Trophoblast cell (in vitro differentiated cells and primary cell): ENCODE data around the gene VWF.
"Not testable (repeated sequence)": the region's sequence is repeated elsewhere in the genome, so short reads cannot be mapped to it uniquely, and the experiment has no call there.

Source experiments
- DNase-seq, 2 donors: peaks; one replicate each; pipeline ENCODE4 v3.0.0-alpha.2; 2016
- H2AFZ ChIP-seq: 2 replicates; pipeline ENCODE4 v1.6.1; 2013; ENCODE audit warnings: low read length, moderate library complexity, mild to moderate bottlenecking; ENCODE audit not compliant: insufficient read depth, poor library complexity
- H2AK5ac ChIP-seq: 2 replicates; pipeline ENCODE4 v1.6.1; 2013; ENCODE audit warnings: mild to moderate bottlenecking, low read length
- H2BK120ac ChIP-seq: 2 replicates; pipeline ENCODE4 v1.6.1; 2013; ENCODE audit warnings: low read length, mild to moderate bottlenecking, moderate library complexity; ENCODE audit not compliant: insufficient read depth, poor library complexity
- H2BK12ac ChIP-seq: 2 replicates; pipeline ENCODE4 v1.6.1; 2013; ENCODE audit warnings: mild to moderate bottlenecking, low read length, moderate library complexity
- H2BK5ac ChIP-seq: 2 replicates; pipeline ENCODE4 v1.6.1; 2013; ENCODE audit warnings: low read length, low read depth, moderate library complexity, mild to moderate bottlenecking; ENCODE audit not compliant: poor library complexity
- H3K14ac ChIP-seq: 2 replicates; pipeline ENCODE4 v1.6.1; 2013; ENCODE audit warnings: mild to moderate bottlenecking, low read length
- H3K18ac ChIP-seq: 2 replicates; pipeline ENCODE4 v1.6.1; 2013; ENCODE audit warnings: mild to moderate bottlenecking, low read length
- H3K23ac ChIP-seq: 2 replicates; pipeline ENCODE4 v1.6.1; 2013; ENCODE audit warnings: low read length
- H3K27ac ChIP-seq: 2 replicates; pipeline ENCODE4 v1.5.1; 2013; ENCODE audit warnings: low read depth, mild to moderate bottlenecking, inconsistent platforms, low read length, moderate library complexity
- H3K27me3 ChIP-seq: 2 replicates; pipeline ENCODE4 v1.6.1; 2013; ENCODE audit warnings: inconsistent platforms, mild to moderate bottlenecking, low read length, moderate library complexity; ENCODE audit not compliant: insufficient read depth
- H3K36me3 ChIP-seq, 2 experiments: 1 replicate in 1 of 2; 2 replicates in 1 of 2; pipeline ENCODE4 v1.6.1; 2013; ENCODE audit warnings: low read length in 2 of 2, mild to moderate bottlenecking in 2 of 2, moderate library complexity in 1 of 2; ENCODE audit not compliant: insufficient read depth in 2 of 2, control insufficient read depth in 1 of 2
- H3K4ac ChIP-seq: 2 replicates; pipeline ENCODE4 v1.6.1; 2013; ENCODE audit warnings: low read depth, mild to moderate bottlenecking, low read length, moderate library complexity
- H3K4me1 ChIP-seq, 2 experiments: 1 replicate in 1 of 2; 2 replicates in 1 of 2; pipeline ENCODE4 v1.6.1; 2013; ENCODE audit warnings: low read length in 2 of 2, mild to moderate bottlenecking in 2 of 2, moderate library complexity in 1 of 2; ENCODE audit not compliant: insufficient read depth in 2 of 2, control insufficient read depth in 1 of 2
- H3K4me2 ChIP-seq: 2 replicates; pipeline ENCODE4 v1.6.1; 2013; ENCODE audit warnings: inconsistent platforms, mild to moderate bottlenecking, low read length, moderate library complexity
- H3K4me3 ChIP-seq: 2 replicates; pipeline ENCODE4 v1.5.1; 2013; ENCODE audit warnings: mild to moderate bottlenecking, low read depth, low read length, inconsistent platforms
- H3K79me1 ChIP-seq: one replicate; pipeline ENCODE4 v1.6.1; 2013; ENCODE audit warnings: low read length
- H3K79me2 ChIP-seq: 2 replicates; pipeline ENCODE4 v1.6.1; 2013; ENCODE audit warnings: low read length, mild to moderate bottlenecking; ENCODE audit not compliant: control insufficient read depth, insufficient read depth, poor library complexity
- H3K9ac ChIP-seq: 2 replicates; pipeline ENCODE4 v1.6.1; 2013; ENCODE audit warnings: mild to moderate bottlenecking, low read length
- H3K9me3 ChIP-seq: 2 replicates; pipeline ENCODE4 v1.6.1; 2013; ENCODE audit warnings: low read depth, mild to moderate bottlenecking, control low read depth, inconsistent platforms, low read length; ENCODE audit not compliant: insufficient read depth
- H4K12ac ChIP-seq: 2 replicates; pipeline ENCODE4 v1.6.1; 2013; ENCODE audit warnings: low read depth, mild to moderate bottlenecking, low read length, moderate library complexity
- H4K8ac ChIP-seq: 2 replicates; pipeline ENCODE4 v1.6.1; 2013; ENCODE audit warnings: low read depth, mild to moderate bottlenecking, low read length, moderate library complexity
- H4K91ac ChIP-seq: one replicate; pipeline ENCODE4 v1.6.1; 2013; ENCODE audit warnings: low read depth, mild to moderate bottlenecking, low read length, moderate library complexity
- WGBS: extraction: QIAGEN DNeasy Blood & Tissue Kit; methylation state at CpG from one replicate; pipeline ENCODE4 v1.1.7; 2013; ENCODE audit warnings: missing lambda C conversion rate; ENCODE audit not compliant: insufficient read length, insufficient coverage; ENCODE audit errors: extremely low coverage; 5-methylcytosine and 5-hydroxymethylcytosine counted together

VWF gene

DNA sequence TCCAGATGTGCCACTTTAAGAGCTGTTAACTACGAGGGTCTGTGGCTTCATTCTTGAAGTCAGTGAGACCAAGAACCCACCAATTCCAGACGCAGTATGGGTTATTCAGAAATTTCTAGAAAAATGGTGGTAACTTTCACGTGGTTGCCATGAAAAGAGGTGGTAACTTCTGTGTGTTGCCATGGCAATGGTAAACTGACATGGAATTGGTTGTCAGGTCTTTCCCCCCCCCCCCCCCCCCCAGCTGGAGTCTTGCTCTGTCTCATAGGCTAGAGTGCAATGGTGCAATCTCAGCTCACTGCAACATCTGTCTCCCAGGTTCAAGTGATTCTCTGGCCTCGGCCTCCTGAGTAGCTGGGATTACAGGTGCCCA, 18.8 kb upstream of the VWF start:
- no peak for DNase-seq
- Histone ChIP-seq H2BK120ac (no peak overlapping the region), H4K12ac (no peak overlapping the region), H3K9ac (no peak overlapping the region), H3K9me3 (no peaks in the 10 kb centered on the region), H2AFZ (no peak overlapping the region), H3K4ac (no peak overlapping the region), H3K14ac (no peak overlapping the region), H3K79me2 (no peaks in the 10 kb centered on the region), H2AK5ac (no peak overlapping the region), H3K36me3 (no peaks in the 10 kb centered on the region), H3K18ac (no peak overlapping the region), H2BK12ac (no peak overlapping the region), H3K4me2 (no peak overlapping the region), H4K91ac (no peak overlapping the region), H3K4me3 (no peak overlapping the region), H3K79me1 (peaks cover 13% of the 10 kb centered on the region), H3K4me1 (peaks cover 13% of the 10 kb centered on the region in 2 experiments), H4K8ac (no peak overlapping the region), H3K27ac (no peak overlapping the region), H3K23ac (no peak overlapping the region), H3K27me3 (no peaks in the 10 kb centered on the region), H2BK5ac (no peak overlapping the region)
- no CpG with 5 or more reads among the region's 4 CpGs for WGBS

DNA sequence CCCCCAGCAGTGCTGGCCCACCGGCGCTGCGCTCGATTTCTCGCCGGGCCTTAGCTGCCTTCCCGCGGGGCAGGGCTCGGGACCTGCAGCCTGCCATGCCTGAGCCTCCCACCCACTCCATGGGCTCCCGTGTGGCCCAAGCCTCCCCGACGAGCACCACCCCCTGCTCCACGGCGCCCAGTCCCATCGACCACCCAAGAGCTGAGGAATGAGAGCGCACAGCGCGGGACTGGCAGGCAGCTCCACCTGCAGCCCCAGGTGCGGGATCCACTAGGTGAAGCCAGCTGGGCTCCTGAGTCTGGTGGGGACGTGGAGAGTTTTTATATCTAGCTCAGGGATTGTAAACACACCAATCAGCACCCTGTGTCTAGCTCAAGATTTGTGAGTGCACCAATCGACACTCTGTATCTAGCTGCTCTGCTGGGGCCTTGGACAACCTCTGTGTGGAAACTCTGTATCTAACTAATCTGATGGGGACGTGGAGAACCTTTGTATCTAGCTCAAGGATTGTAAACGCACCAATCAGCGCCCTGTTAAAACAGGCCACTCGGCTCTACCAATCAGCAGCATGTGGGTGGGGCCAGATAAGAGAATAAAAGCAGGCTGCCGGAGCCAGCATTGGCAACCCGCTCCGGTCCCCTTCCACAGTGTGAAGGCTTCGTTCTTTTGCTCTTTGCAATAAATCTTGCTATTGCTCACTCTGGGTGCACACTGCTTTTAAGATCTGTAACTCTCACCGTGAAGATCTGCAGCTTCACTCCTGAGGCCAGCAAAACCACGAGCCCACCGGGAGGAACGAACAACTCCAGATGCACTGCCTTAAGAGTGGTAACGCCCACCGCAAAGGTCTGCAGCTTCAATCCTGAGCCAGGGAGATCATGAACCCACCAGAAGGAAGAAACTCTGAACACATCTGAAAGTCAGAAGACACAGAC, 18.2 kb upstream of the VWF start:
- not testable (repeated sequence) for H2AFZ ChIP-seq, H3K9me3 ChIP-seq, H2AK5ac ChIP-seq, H3K27ac ChIP-seq, H3K9ac ChIP-seq, H4K91ac ChIP-seq, H3K27me3 ChIP-seq, DNase-seq, H2BK5ac ChIP-seq, H3K23ac ChIP-seq, H4K8ac ChIP-seq, H2BK120ac ChIP-seq, H3K4ac ChIP-seq, H3K18ac ChIP-seq, H3K4me3 ChIP-seq, H3K14ac ChIP-seq, H3K4me2 ChIP-seq, H4K12ac ChIP-seq, H3K36me3 ChIP-seq, H3K79me2 ChIP-seq
- Histone ChIP-seq H3K4me1 (peaks cover 13% of the 10 kb centered on the region in 2 experiments), H3K79me1 (peaks cover 10% of the 10 kb centered on the region), H2BK12ac (peak overlapping the region; percentile 34)
- no CpG with 5 or more reads among the region's 35 CpGs for WGBS

DNA sequence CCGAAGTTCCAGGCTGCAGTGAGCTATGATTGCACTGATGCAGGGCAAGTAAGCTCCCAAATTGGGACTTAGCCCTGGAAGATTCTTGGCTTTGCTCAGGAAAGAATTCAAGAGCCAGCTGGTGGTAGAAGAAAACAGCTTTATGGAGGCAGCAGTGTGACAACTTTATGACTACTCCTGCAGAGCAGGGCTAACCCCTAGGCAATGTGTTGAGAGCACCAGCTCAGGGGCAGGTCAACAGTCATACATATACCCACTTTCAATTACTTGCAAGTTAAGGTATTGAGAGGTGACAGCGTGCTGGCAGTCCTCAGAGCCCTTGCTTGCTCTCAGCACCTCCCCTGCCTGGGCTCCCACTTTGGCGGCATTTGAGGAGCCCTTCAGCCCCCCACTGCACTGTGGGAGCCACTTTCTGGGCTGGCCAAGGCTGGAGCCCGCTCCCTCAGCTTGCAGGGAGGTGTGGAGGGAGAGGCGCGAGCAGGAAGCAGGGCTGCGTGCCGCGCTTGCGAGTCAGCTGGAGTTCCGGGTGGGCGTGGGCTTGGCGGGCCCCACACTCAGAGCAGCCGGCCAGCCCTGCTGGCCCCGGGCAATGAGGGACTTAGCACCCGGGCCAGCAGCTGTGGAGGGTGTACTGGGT, 17.4 kb upstream of the VWF start:
- H2BK120ac ChIP-seq, H2AFZ ChIP-seq, H3K18ac ChIP-seq, H3K79me2 ChIP-seq, H3K36me3 ChIP-seq, H4K12ac ChIP-seq, H3K27ac ChIP-seq, H3K27me3 ChIP-seq, H3K79me1 ChIP-seq, H3K9ac ChIP-seq, H4K8ac ChIP-seq, H3K4me3 ChIP-seq, H2BK5ac ChIP-seq, H3K9me3 ChIP-seq, H3K4ac ChIP-seq, H3K14ac ChIP-seq, H3K23ac ChIP-seq, H2AK5ac ChIP-seq, H3K4me2 ChIP-seq: not testable (repeated sequence)
- WGBS = no CpG with 5 or more reads among the region's 16 CpGs
- peaks cover 12 to 13% of the 10 kb centered on the region in 2 experiments for H3K4me1 ChIP-seq
- peak overlapping the region; percentile 42 for H2BK12ac ChIP-seq
- peak; percentile 16 to 51 for DNase-seq
- H4K91ac ChIP-seq = peak overlapping the region; percentile 32

DNA sequence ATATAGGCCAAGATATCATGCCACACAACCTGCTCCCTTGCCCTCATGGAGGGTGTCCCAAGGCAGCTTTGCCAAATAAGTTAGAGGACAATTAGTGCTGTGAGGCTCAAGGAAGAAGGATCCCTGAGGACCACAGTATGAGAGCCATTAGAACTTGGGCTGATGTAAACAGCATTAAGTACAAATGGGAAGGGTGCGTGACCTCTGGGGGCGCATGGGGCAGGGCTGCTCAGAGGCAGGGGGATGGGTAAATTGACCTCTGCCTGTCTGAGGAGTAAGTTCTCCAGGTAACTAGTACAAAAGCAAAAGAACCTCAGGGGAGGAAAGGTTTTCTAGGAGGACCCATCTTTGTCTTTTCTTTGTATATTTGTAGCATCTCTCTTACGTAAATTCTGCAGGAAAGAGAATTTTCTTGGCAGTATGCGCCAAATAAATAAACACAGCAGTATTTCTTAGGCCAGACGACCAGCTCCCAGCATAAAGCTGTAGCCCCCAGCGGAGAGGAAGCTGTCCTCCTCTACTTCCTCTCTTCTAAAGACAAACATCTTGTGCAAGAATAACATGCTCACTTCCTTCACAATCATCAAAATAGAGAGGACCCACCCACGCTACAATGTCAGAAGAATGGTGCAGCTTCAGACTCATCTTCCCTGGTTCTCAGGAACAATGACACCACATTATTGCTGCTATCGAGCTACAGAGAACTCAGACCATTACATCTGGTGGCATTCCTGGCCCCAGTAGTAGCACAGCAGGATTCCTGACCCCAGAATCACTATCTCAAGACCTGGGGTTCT, 16.4 kb upstream of the VWF start:
- Histone ChIP-seq H3K9me3 (no peaks in the 10 kb centered on the region), H4K12ac (no peak overlapping the region), H4K91ac (no peak overlapping the region), H3K79me1 (no peaks in the 10 kb centered on the region), H3K4me3 (no peak overlapping the region), H3K4me1 (peaks cover 4 to 6% of the 10 kb centered on the region in 2 experiments), H2BK12ac (no peak overlapping the region), H3K4me2 (no peak overlapping the region), H3K79me2 (no peaks in the 10 kb centered on the region), H2AFZ (no peak overlapping the region), H3K36me3 (no peaks in the 10 kb centered on the region), H3K27ac (no peak overlapping the region), H4K8ac (peak overlapping the region; percentile 34), H2BK120ac (no peak overlapping the region), H3K9ac (no peak overlapping the region), H3K4ac (no peak overlapping the region), H3K23ac (no peak overlapping the region), H3K27me3 (no peaks in the 10 kb centered on the region), H2BK5ac (no peak overlapping the region), H3K18ac (no peak overlapping the region), H3K14ac (no peak overlapping the region), H2AK5ac (no peak overlapping the region)
- DNase-seq = peak; percentile 14 to 35
- no CpG with 5 or more reads among the region's 8 CpGs for WGBS
